Stimulated activated CD4-positive, alpha-beta T cell treated with anti-CD3 and anti-CD28 coated beads, TNF-alpha, amount 100 ng/mL, for 1 hour (primary cell): ENCODE data around the gene HTR4.

Experiments used
- DNase-seq, 3 donors: peaks; one replicate each; pipeline ENCODE4 v3.0.0-alpha.2; 2020; ENCODE audit warnings: low read depth in 3 of 3, low spot score in 1 of 3

Gene HTR4

DNA sequence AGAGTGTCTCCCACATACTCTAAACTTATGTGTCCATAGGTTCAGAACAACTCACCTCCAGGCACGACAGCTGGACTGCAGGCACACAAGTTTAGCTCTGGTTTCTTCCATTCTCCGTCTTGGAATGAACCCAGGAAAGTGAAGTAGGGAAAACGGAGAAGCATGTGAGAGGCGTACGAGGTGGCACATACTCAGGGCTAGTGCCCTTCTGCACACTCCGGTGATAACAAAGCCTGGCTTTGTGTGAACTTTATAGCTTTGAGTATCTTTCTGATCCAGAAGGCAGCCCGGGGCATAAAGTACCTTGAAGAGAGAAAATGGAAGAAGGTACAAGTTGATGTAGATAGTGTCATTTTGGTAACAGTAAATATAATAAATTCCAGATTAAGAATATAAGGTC is 11.1 kb upstream of the HTR4 start:
- no peak for DNase-seq

- DNase-seq, result no peak
Observed at GRCh38 chr5:148663509-148663908, 9.2 kb upstream of the HTR4 start.

GRCh38 chr5:148660346-148660660 is 6.0 kb upstream of the HTR4 start:
- no peak for DNase-seq

GRCh38 chr5:148659641-148660345 is 5.5 kb upstream of the HTR4 start:
- no peak for DNase-seq

- no peak for DNase-seq
Observed at GRCh38 chr5:148653291-148653835, 964 bp downstream of the HTR4 start.

GRCh38 chr5:148651528-148651927 is 2.8 kb downstream of the HTR4 start:
- no peak for DNase-seq

DNA sequence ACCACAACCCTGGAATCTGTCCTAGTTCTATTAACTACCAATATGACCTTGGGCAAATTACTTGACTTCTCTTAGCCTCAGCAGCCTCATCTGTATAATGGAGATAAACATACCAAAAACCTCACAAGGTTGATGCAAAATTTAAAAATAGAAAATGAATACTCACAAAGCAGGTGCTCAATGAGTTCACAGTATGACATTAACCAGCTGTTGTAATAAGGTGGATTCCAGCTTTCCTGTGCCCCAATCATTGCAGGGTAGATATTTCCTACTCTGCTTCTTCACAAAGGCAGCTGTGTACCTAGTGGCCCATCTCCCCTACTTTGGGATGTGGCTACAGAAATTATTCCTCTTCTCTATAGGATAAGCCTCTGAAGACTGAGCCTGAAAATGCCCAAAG is 8.8 kb downstream of the HTR4 start:
- no peak for DNase-seq

GRCh38 chr5:148641735-148642134 is 12.6 kb downstream of the HTR4 start:
- DNase-seq, result no peak

GRCh38 chr5:148640471-148640870 is 13.9 kb downstream of the HTR4 start:
- DNase-seq, result no peak

- no peak for DNase-seq
Observed at GRCh38 chr5:148639081-148639480, 15.2 kb downstream of the HTR4 start.

DNA sequence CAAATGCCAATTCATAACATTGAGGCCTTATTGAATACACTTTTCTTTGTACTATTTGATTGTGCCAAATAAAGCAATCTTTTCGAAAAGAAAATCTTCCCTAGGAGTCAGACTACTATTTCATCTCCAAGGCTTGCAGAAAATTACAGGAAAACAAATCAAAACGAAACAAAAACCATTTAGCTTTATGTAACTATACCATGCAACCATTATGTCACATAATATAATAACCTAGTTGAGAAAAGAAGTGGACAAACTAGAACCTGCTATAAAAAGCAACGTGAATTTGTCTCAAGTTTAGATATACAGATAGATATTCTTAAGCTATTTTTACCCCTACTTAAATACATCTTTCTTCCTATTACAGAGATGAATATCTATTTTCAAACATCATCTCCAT is 18.0 kb downstream of the HTR4 start:
- DNase-seq, result no peak

DNA sequence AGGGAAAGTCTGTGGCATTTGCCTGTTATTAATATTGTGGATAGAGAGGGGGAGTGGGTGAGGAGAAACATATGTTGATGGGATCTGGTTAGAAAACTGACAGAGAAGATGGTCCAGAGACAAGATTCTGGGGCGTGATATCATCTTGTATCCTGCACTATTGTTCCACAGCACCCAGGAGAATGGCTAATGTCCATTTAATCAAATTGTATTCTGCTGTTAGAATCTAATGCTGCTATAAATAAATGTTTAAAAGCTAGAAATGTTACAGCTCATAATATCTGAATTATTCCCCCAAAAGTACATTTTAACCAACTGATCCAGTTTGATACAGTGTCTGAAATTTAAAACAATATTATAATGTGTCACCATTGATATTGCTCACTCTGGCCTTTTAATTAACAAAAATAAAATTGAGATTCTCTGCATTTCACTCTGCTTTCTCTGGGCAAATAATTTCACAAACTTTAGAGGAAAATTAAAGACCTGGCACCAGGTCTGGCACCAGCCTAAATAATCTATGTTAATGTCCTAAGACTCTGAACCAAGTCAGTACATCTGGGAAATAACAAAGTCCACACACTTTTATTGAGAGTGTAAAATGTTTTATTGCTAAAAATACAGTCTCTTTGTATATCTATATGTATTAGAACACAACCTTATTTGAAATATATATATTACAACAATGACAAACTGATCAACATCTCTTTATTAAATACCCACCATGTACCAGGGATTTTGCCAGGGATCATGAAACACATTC is 18.8 kb downstream of the HTR4 start:
- DNase-seq, result no peak

DNA sequence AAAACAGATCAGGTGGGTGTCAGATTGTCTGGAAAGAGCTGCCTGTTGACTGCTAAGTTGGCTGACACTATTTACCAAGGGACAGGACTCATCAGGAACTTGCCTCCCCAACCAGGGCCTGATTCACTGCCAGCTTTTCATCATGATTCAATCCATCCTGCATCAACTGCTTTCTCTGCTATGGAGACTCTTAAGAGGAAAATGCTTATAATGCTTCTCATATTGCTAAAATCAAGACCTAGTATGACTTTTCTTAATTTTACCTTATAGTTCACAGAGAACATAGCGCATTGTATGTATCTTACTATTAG is 21.3 kb downstream of the HTR4 start:
- DNase-seq, result no peak

DNA sequence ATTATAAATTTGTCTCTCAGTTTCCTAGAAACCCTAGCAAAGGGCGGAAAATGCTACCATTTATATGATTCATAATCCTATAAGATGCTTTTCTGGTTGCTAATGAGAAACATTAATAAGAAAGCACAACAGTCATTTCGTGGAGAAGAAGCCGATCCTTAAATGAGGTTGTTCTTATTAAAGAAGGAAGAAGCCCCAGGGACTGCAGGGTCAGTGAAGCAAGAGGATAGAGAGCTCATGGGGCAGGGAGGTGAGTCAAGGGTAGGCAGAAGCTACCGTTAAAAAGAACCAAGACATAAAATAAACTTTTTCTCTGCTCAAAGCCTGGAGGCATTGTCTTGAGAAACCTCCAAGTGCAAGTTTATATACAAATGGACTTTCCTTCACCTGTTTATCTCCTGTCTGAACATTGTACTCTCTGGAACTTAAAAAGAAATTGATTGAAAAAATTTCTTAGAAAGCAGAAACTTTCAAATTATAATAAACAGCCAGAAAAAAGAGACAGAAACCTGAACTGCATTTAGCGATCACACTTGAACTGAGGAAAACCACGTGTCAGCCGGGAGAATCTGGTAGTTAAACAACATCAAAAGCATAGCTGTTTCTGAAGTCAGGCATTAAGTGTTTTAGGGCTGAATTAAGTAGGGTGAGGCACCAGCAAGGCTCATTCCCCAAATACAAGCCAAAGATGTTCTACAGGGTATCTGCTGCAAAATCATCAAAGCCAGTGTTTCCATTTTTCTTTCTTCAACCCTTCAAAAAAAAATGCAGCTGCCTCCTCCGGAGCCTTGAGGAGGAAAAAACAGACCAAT is 21.9 kb downstream of the HTR4 start:
- DNase-seq, result no peak

DNA sequence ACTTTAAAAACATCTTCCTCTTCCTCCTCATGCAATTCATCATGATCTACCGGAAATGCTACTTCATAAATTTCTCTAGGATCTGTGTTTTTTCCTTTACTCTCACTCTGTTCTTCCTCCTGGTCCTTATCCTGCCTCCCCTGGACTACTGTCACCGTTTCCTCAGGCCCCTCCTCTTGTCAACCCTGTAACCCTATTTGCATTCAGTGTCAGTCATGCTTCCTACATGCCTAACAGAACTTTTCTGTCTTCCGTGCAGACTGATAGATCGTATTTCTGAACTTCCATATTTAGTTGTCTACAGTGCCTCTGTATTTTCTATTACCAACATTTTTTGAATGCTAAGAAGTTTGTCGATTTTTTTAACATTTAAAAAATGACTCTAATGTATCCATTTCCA is 27.3 kb downstream of the HTR4 start:
- no peak for DNase-seq

- DNase-seq, result no peak
Observed at GRCh38 chr5:148626081-148626613, 28.2 kb downstream of the HTR4 start.

DNA sequence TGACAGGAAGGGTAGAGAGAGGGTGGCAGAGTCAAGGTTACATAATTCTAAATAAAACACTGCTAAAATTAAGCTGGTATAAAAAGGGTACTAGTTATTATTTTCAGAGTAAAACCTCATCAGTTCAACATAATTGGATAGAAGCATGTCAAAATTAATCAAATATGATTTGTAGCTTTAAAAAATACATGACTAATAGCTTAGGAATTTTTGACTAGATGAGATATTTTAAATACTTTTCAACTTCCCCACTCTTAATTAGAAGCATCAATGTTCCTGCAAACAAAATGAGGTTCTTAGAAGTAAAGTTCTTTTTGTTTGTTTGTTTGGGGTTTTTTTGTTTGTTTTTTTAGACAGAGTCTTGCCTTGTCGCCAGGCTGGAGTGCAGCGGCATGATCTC is 29.1 kb downstream of the HTR4 start:
- DNase-seq, result no peak

- DNase-seq, result no peak
Observed at GRCh38 chr5:148623741-148624140, 30.6 kb downstream of the HTR4 start.

DNA sequence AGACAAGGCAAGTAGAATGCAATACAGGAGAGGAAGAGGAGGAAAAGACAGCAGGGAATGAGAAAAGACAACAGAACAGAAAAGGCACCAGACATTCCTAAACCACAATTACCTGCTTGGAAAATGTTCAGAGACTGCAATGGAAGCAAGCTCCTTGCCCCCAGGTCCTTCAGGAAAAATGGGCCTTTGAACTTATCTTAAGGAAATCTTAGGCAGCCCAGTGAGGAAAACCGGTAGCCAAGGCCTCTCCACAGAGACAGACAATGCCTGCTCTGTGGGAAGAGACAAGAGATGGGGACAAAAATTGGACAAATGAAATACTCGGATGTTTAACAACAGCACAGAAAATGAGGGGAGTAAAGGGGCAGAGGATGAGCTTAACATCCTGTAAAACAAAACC is 31.2 kb downstream of the HTR4 start:
- no peak for DNase-seq

GRCh38 chr5:148620696-148621095 is 33.6 kb downstream of the HTR4 start:
- no peak for DNase-seq

DNA sequence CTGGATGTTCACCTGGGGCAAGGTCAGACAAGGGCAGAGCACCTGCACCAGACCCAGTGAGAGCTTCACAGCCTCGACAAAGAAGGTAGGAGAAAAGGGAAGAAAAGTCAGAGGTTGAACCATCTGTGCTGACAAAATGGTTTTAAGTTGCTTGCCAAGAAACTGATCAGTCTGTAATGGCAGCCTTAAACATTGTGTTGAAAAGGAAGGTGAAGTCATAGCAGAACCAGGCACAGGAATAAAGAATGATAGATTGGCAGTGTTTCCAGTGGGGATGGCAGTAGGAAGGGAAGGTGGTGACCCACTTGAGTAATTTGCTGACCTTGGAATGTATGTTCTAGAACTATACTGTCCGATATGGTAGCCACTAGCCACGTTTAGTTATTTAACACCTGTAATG is 34.2 kb downstream of the HTR4 start:
- DNase-seq, result no peak

GRCh38 chr5:148619484-148619883 is 34.8 kb downstream of the HTR4 start:
- DNase-seq, result no peak
